ENCODE results near the gene KIF6. TPM values are rescaled to one million over a fixed set of nuclear protein-coding genes. Genes with fewer than 3 reads are reported as not detected.

The KIF6 gene
- total RNA-seq, 1 experiment from 2014 or later = not detected

- Histone ChIP-seq H2AFZ (ENCODE audit: low read depth, low read length, poor library complexity, severe bottlenecking) (no peak overlapping the region), H3K9ac (ENCODE audit: low read length) (no peak overlapping the region), H3K79me2 (ENCODE audit: insufficient read depth, low read length) (no peaks in the 10 kb centered on the region), H3K27ac (ENCODE audit: low read depth, low read length) (no peak overlapping the region), H3K9me3 (ENCODE audit: control insufficient read depth in 1 of 2, insufficient read depth in 1 of 2, low read depth in 1 of 2, low read length in 2 of 2) (no peaks in the 10 kb centered on the region), H3K4me3 (replicated peaks in 1 of 2; ENCODE audit: low read depth in 1 of 2, low read length in 2 of 2) (no peak overlapping the region), H3K9me2 (ENCODE audit: insufficient read depth) (no peaks in the 10 kb centered on the region), H3K4me2 (ENCODE audit: low read length) (no peak overlapping the region), H3K36me3 (ENCODE audit: control insufficient read depth in 1 of 2, insufficient read depth in 2 of 2, low read length in 2 of 2) (no peaks in the 10 kb centered on the region), H3K27me3 (ENCODE audit: insufficient read depth, low read length) (peaks cover 53% of the 10 kb centered on the region; the same call in 1 of the 2 replicates), H4K20me1 (ENCODE audit: insufficient read depth) (no peaks in the 10 kb centered on the region; the same call in 1 of the 2 replicates), H3K4me1 (ENCODE audit: control insufficient read depth in 1 of 2, insufficient read depth in 2 of 2, low read length in 2 of 2) (no peaks in the 10 kb centered on the region)
- DNase-seq (ENCODE audit: low read depth, low spot score) = no peak
- ChIA-PET RAD21 (ENCODE audit: low non-redundant PET in 1 of 2, low total read pairs in 2 of 2, uncharacterized antibody in 2 of 2, unreplicated experiment in 2 of 2) (no interaction called here), POLR2A (no interaction called here), CTCF (no interaction called here)
- no TSS peak for BruUV-seq (replicated peaks)
- no peak for TF ChIP-seq ZNF274 (IDR thresholded peaks at IDR 0.05; ENCODE audit: low read depth, low read length)
- no peak for TF ChIP-seq POLR2A (IDR thresholded peaks at IDR 0.05; ENCODE audit: borderline replicate concordance, extremely low read depth, insufficient read depth, insufficient read length)
- no peak for TF ChIP-seq ELF1 (IDR thresholded peaks at IDR 0.05; ENCODE audit: borderline replicate concordance, low read depth)
- no peak for TF ChIP-seq ZFX (IDR thresholded peaks at IDR 0.05)
- TF ChIP-seq SIN3A (IDR thresholded peaks at IDR 0.05; ENCODE audit: low read depth) = no peak
- no peak for TF ChIP-seq ATF3 (IDR thresholded peaks at IDR 0.05)
- no peak for TF ChIP-seq CTCF (IDR thresholded peaks at IDR 0.05 in 2 of 3, conservative IDR thresholded peaks at IDR 0.05 in 1 of 3; ENCODE audit: borderline replicate concordance in 1 of 3, insufficient read depth in 1 of 3, low read depth in 2 of 3, low read length in 2 of 3)
- no peak for TF ChIP-seq JUND (IDR thresholded peaks at IDR 0.05)
- TF ChIP-seq REST (IDR thresholded peaks at IDR 0.05; ENCODE audit: low read depth) = no peak
- TF ChIP-seq FOSL1 (IDR thresholded peaks at IDR 0.05; ENCODE audit: low read depth) = no peak
- no peak for TF ChIP-seq EGR1 (IDR thresholded peaks at IDR 0.05; ENCODE audit: low read depth)
- TF ChIP-seq CBX3 (IDR thresholded peaks at IDR 0.05; ENCODE audit: low read depth) = no peak
- TF ChIP-seq YY1 (IDR thresholded peaks at IDR 0.05; ENCODE audit: extremely low read depth, insufficient replicate concordance, low read depth, low read length) = no peak
- TF ChIP-seq ZBTB33 (IDR thresholded peaks at IDR 0.05; ENCODE audit: extremely low read depth, insufficient replicate concordance, low read length) = no peak
- TF ChIP-seq POLR2AphosphoS5 (IDR thresholded peaks at IDR 0.05; ENCODE audit: low read depth, low read length) = no peak
- no peak for TF ChIP-seq EZH2phosphoT487 (IDR thresholded peaks at IDR 0.05; ENCODE audit: borderline replicate concordance)
- TF ChIP-seq SP1 (IDR thresholded peaks at IDR 0.05; ENCODE audit: low read depth) = no peak
- TF ChIP-seq SRF (IDR thresholded peaks at IDR 0.05; ENCODE audit: low read depth) = no peak
- no peak for TF ChIP-seq EZH2 (IDR thresholded peaks at IDR 0.05)
- TF ChIP-seq TCF7L2 (IDR thresholded peaks at IDR 0.05; ENCODE audit: borderline replicate concordance, extremely low read depth, insufficient read depth, insufficient read length) = no peak
- intact Hi-C loops (cut with micrococcal nuclease) = no loop called here
- ATAC-seq = no peak
Observed at GRCh38 chr6:39527792-39528564, 197.2 kb downstream of the KIF6 start.
